GM20431 (cell line): Measurements from ENCODE around the gene IFNA14.

Experiments
- in situ Hi-C: fragments of 300-500 bp; cut with MseI, MboI; formaldehyde crosslinking; loops from one replicate; pipeline ENCODE4 v1.15.0; 2020; ENCODE audit warnings: low sequenced_read_pairs; ENCODE audit not compliant: unreplicated experiment

The IFNA14 gene

DNA sequence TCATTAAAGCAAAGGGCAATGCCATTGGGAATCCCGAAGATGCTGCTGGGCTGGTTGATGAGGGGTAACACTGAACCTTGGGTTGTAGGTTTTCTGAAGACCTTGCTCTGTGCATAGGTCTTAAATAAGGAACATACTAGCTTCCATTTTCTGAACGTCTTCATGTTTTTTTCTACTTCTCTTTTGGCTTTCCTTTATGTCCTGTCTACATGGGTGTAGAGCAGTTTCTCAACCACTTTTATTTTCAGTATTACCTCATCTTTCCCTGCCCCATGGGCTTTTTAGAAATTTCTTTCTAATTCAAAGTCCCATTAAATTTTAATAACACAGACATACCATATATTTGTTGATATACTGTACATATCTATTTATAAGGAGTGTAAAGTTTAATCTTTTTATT is at the start of gene IFNA14:
TSS of gene IFNA14 (minus strand) at position 95 of the 400 bp plus-strand sequence. CDS start at position 25, 70 bp downstream.
- in situ Hi-C loops, result loop anchor here (10.0 to 25.0 kb wide), 2 partner anchors 215 to 547 kb away; no protein-coding TSS in a partner anchor

DNA sequence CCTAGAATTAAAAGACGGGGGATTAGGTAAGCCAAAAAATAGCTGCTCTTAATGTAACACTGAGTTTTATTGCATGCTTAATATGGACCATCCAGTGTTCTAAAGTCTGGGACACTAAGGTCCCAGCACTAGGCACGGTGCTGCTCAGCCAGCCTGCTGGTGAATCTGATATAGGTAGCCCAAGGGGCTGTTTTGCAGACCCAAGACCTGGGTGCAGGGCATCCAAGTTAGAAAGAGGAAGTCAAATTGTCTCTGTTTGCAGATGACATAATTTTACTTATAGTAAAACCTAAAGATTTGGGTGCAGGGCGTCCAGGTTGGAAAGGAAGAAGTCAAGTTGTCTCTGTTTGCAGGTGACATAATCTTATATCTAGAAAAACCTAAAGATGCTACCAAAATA is 47.5 kb upstream of the IFNA14 start:
- in situ Hi-C loops, result no loop called here

DNA sequence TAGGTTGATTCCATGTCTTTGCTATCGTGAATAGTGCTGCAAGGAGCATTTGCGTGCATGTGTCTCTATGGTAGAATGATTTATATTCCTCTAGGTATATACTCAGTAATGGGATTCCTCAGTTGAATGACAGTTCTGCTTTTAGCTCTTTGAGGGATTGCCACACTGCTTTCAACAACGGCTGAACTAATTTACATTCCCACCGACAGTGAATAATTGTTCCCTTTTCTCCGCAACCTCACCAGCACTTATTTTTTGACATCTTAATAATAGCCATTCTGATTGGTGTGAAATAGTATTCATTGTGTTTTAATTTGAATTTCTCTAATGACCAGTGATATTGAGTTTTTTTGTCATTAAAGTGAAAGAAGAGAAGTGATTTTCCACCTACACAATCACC is 46.9 kb upstream of the IFNA14 start:
- in situ Hi-C loops, result no loop called here

GRCh38 chr9:21286099-21286498 is 46.3 kb upstream of the IFNA14 start:
- in situ Hi-C loops, result no loop called here

- in situ Hi-C loops, result no loop called here
These were observed 41.5 kb upstream of the IFNA14 start for GRCh38 chr9:21281275-21281674.

DNA sequence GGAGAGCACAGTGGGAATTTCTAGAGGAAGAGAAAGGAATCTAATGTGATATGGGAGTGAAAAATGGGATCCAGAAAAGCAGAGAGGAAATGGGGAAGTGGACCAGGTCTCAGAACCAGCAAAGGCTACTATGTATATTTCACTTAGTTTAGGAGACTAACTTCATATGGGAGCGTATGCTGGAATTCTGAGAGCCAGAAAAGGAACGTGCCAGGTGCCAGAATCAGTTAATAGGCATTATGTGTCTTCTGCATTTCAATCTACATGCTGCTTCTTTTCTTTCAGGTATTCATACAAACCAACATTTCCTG is 28.5 kb upstream of the IFNA14 start:
- in situ Hi-C loops, result no loop called here

GRCh38 chr9:21267485-21268346 is 27.9 kb upstream of the IFNA14 start:
- in situ Hi-C loops, result no loop called here

GRCh38 chr9:21266733-21267484 is 27.1 kb upstream of the IFNA14 start:
- in situ Hi-C loops, result no loop called here

- in situ Hi-C loops, result no loop called here
These were observed 25.8 kb upstream of the IFNA14 start for GRCh38 chr9:21265421-21266189.

GRCh38 chr9:21255538-21256212 is 15.9 kb upstream of the IFNA14 start:
- in situ Hi-C loops, result no loop called here

GRCh38 chr9:21252721-21253547 is 13.1 kb upstream of the IFNA14 start:
- in situ Hi-C loops, result no loop called here

DNA sequence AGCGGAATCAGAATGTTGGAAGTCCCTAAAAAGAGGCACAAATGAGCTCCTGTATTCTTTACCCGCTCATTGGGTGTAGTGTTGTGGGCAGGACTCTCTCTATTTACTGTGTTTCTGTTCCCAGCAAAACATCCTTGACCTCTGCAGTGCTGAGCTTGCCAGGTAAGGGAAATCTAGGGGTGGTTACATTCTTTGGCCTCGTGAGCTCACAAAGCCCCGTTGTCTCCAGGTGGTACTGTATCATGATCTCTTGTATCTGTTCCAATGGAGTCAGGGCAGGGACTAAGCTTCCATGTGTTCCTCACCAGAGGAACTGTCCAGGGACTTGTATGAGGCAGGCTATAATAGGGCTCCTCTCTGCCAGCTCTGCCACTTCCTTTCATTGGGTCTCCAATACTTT is 11.8 kb upstream of the IFNA14 start:
- in situ Hi-C loops, result no loop called here

DNA sequence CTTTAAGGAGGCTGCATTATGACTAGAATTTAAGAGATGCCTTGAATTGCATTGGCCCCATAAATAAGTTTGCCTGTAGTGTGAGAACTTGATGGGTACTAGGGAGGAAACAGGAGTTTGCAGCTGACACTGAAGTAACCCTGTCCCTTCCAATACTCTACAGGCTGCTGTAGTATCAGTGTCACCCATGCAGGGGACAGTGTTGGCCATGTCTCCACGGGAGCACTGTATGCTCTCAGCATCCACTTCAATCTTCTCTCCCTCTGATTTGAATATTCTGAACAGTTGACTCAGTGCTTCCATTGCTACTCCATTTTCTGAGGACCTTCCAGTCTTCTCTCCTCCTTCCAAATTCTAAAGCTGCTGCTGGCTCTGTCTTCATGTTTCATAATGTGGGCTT is 11.4 kb upstream of the IFNA14 start:
- in situ Hi-C loops, result no loop called here

GRCh38 chr9:21244836-21245235 is 5.0 kb upstream of the IFNA14 start:
- in situ Hi-C loops, result loop anchor here (10.0 to 25.0 kb wide), 2 partner anchors 210 to 542 kb away; no protein-coding TSS in a partner anchor

- in situ Hi-C loops, result loop anchor here (25.0 kb wide), 1 partner anchor 551 kb away; no protein-coding TSS in a partner anchor
These were observed 3.5 kb downstream of the IFNA14 start for GRCh38 chr9:21236360-21236714.

DNA sequence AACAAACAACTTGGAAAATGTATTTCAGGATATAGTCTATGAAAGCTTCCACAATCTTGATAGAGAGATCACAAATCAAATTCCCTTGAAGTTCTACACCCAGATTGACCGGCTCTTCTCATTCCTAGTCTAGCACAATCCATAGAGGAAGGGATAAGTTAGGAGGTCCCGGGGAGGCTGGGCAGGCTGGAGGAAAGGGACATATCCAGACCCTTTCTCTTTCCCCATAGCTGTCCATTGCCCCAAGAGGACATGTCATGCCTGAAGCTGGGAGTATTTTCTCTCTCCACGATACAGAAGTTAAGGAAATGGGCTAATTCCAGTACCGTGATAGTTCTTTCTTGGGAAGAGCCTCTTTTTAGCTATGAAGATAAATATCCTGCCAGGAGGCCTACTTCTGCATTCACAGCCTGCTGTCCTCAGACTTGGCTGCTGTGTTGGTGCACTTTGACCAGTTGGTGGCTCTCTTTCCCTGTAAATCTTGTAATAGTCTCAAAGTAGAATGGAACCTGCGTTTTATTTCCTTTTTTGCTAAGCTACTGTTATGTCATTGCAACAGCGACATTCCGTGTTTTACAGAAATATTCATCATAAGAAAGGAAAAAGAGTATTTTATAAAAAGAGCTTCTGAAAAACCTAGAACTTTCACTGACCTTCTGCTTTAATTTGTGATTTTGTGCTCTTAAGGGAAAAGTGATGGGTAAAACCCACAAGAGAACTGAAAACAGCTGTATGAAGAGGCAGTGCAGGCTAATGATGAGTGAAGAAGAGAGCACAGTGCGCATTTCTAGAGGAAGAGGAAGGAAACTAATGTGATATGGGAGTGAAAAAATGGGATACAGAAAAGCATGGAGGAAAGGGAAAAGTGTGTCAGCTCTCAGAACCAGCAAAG is 4.1 kb downstream of the IFNA14 start:
- in situ Hi-C loops, result loop anchor here (25.0 kb wide), 1 partner anchor 552 kb away; no protein-coding TSS in a partner anchor

GRCh38 chr9:21234153-21234687 is 5.6 kb downstream of the IFNA14 start:
- in situ Hi-C loops, result loop anchor here (25.0 kb wide), 1 partner anchor 553 kb away; no protein-coding TSS in a partner anchor

GRCh38 chr9:21233258-21233657 is 6.5 kb downstream of the IFNA14 start:
- in situ Hi-C loops, result loop anchor here (25.0 kb wide), 1 partner anchor 554 kb away; no protein-coding TSS in a partner anchor
